Skeletal muscle cell (primary cell): ENCODE measurements around the gene ZNF143.
"Not testable (repeated sequence)": the region's sequence is repeated elsewhere in the genome, so short reads cannot be mapped to it uniquely, and the experiment has no call there.

Experiments used
- DNase-seq: peaks from one replicate; pipeline ENCODE4 v3.0.0-alpha.2; 2010; ENCODE audit warnings: low read depth
- H3K4me3 ChIP-seq: 2 replicates; pipeline ENCODE4 v1.5.1; 2011; ENCODE audit warnings: low read depth, mild to moderate bottlenecking, control low read depth, low read length, moderate library complexity

Gene ZNF143

DNA sequence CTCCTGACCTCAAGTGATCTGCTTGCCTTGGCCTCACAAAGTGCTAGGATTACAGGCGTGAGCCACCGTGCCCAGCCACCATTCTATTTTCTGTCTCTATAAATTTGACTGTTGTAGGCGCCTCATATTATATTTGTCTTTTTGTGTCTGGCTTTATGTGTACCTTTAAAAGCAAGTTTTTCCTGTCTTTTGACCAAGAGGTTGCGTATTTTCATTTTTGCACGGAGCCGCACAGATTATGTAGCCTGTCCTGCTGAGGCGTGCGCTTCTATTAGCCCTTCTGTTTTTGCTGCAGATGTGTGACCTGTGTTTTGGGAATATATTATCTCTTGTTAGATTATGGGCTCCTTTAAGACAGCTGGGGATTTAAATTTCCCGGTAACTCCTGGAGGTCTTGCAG, 72.2 kb downstream of the ZNF143 start:
- no peak overlapping the region for H3K4me3 ChIP-seq
- DNase-seq: no peak

DNA sequence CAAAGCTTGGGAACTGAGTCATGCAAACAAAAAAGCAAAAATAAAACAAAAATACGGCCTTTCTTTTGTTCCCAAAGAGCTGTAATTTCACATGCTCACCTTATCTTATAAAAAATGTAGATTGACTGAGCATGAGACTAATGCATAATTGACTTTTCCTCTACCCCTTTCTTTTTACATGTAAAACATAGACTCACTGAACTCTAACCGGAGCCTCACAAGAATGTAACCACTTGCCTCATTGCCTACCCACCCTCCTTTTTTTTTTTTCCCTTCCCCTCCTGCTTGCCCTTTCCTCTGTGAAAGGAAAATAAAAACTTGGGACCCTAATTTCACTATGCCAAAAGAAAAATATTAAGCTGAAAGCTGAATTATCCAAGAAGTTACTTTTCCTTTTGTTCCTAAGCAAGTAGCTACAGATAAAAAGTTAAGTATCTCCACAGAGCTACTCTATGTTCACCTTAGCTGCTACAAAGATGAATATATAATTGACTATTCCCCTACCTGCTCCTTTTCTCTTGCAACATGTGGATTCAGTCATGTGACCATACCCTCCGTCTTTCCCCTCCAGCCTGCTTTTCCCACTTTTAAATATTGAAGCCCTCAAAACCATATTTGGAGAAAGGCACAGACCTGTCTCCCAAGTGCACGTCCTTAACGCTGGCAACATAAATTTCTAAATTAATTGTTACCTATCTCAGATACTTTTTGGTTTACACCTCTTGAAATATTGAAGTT, 73.1 kb downstream of the ZNF143 start:
- DNase-seq: no peak
- no peak overlapping the region for H3K4me3 ChIP-seq

DNA sequence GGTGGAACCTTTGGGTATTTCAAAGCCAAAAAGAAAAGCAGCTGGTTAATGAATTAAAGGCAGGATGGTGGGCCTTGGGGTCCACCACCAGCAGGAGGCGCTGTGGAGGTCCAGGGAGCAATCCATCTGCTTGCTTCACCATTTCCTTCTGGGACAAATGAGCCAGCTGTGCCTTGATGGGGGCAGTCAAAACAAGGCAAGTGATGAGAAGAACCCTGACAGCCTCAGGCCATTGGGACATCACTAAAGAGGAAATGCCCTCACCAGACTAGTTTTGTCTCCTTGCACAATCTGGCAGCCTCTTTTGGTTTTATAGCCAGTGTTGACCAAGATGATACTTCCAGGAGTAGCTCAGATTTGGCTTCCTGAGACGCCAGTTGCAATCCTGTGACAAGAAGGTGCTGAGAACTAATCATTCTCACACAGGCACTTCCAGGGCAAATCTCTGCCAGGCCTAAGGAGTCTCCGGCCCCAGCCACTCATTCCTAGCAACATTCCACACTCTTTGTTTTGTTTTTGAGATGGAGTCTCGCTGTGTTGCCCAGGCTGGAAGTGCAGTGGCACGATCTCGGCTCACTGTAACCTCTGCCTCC, 74.5 kb downstream of the ZNF143 start:
- peak; percentile 51 for DNase-seq
- H3K4me3 ChIP-seq: no peak overlapping the region

DNA sequence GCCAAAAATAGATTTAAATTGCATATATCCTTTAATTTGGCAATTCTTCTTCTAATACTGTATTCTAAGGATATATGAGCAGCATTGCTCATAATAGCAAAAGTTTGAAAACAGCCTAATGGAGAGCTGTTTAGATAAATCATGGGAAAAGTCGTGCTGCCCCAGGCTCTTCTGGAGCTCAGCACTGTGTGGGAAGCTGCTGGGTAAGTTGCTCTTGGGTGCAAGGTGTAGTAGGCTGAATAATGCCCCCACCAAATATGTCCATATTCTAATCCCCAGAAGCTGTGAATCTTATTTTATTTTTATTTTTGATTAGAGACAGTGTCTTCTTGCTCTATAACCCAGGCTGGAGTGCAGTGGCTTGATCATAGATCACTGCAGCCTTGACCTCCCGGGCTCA, 77.7 kb downstream of the ZNF143 start:
- H3K4me3 ChIP-seq: no peak overlapping the region
- no peak for DNase-seq

DNA sequence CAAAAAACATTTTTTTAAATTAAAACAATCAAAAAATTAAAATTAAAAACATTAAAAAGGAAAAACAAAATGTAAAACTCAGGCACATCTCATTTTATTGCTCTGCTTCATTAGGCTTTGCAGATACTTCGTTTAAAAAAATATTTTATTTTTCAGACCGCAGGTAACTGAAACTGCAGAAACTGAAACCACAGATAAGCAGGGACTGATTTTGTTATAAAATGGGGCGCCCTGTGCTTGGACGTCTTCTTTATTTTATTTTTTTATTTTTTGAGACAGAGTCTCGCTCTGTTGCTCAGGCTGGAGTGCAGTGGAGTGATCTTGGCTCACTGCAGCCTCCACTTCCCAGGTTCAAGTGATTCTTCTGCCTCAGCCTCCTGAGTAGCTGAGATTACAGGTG, 88.4 kb downstream of the ZNF143 start:
- not testable (repeated sequence) for DNase-seq, H3K4me3 ChIP-seq

DNA sequence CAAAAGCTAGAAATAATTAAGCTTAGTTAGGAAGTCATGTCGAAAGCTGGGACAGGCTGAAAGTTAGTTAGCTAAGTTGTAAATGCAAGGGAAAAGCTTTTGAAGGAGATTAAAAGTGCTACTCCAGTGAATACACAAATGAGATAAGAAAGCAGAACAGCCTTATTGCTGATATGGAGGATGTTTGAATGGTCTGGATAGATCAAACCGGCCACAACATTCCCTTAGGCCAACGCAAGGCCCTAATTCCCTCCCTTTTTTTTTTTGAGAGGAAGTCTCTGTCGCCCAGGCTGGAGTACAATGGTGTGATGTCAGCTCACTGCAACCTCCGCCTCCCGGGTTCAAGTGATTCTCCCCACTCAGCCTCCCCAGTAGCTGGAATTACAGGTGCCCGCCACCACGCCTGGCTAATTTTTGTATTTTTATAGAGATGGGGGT, 89.4 kb downstream of the ZNF143 start:
- DNase-seq: no peak
- H3K4me3 ChIP-seq: no peak overlapping the region

DNA sequence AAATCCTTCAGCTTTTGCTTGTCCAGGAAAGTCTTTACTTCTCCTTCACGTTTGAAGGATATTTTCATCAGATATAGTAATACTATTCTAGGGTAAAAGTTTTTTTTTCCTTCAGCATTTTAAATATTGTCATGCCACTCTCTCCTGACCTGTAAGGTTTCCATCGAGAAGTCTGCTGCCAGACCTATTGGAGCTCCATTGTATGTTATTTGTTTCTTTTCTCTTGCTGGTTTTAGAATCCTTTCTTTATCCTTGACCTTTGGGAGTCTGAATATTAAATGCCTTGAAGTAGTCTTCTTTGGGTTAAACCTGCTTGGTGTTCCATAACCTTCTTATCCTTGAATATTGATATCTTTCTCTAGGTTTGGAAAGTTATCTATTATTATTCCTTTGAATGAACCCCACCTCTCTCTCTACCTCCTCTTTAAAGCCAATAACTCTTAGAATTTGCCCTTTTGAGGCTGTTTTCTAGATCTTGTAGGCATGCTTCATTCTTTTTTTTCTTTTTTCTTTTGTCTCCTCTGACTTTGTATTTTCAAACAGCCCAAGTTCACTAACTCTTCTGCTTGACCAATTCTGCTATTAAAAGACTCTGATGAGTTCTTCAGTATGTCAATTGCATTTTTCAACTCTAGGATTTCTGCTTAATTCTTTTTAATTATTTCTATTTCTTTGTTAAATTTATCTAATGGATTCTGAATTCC, 100.6 kb downstream of the ZNF143 start:
- DNase-seq: no peak
- no peak overlapping the region for H3K4me3 ChIP-seq

DNA sequence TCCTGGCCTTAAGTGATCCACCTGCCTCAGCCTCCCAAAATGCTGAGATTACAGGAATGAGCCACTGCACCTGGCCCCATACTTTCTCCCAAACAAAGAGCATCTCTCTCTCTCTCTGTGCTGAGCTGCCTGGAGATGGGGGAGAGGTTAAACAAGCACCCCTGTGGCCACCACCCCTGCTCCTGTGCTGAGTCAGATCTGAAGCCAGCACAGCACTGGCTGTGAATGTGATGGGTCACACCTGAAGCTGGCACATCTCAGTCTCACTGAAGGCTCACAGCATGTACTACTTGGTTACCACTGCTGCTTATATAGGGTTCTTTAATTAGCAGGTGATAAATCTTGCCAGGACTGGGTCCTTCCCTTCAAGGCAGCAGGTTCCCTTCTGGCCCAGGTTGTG, 101.9 kb downstream of the ZNF143 start:
- H3K4me3 ChIP-seq: no peak overlapping the region
- DNase-seq: no peak

DNA sequence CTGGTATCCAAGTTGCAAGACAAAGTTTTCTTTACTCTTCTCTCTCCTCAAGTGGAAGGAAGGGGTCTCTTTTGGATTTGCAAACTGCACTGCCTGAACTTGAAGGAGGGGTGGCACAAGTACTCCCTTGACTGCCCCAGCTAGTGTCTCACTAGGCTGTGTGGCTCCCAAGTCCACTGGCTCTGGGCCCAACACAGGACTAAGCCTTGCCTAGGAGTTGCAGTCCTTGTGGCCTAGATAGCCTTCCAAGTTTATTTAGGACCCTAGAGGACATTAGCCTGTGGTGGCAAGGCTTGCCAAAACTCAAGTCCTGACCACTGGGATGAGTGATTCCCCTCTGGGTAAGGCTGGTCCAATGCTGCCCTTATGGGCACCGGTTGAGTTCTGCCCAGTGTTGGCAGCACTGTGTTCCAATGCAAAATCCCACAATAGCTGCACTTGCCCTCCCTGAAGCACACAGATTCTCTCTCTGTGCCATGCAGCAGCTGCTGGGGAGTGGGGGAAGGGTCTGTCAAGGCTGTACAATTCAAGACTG, 102.5 kb downstream of the ZNF143 start:
- DNase-seq: no peak
- H3K4me3 ChIP-seq: no peak overlapping the region

DNA sequence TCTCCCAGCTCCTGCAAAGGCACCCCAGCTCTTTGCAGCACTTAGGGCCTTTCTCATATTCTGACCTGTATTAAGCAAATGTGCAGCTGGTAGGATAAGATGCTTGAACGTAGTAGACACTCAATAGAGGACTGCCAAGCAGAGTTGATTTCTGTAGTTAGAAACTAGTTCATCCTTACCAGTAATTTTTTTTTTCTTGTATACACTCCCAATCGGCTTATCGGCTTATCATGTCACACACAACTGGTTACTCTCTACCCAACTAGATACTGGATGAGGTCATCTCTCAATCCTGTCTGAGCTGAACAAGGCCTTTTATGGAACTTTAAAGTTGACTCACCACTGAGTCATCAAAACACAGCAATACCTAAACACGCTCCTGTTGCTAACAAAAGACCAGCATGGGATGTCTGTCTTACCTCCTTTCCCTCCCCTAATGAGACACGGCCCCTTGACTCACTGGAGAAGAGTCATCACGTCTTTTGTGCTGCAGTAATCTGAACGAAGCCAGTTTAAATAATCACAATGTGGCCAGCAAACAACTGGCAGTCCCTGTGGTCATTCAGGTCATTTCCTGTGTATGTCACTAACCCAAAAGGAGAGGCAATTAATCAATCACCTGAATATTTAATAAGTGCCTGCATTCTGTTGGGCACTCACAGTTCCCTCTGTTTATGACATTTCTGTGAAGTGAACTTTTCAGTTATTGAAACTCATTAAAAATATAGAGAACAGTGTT, 105.2 kb downstream of the ZNF143 start:
- H3K4me3 ChIP-seq: no peak overlapping the region
- peak; percentile 100 for DNase-seq

DNA sequence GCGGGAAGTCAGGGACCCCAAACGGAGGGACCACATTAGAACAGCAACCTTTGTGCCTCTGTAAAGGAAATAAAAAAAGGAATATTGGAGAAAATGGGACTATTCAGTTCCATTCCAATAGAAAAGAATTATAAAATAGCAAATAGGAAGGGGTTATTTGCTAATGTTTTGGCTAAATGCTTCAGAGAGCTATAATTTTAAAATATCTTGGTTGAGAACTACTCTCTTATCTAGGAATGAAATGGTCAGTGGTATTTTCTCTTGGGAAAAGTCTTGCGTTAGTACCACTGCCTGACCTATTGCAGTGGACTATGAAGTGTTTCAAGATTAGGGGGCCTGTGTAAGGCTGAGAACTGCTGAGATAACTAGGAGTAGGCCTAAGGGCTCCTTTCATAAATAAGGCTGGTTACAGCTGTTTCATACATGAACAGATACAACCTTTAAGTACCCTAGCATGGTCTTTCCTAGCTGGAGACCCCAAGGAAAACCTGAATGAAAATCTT, 105.8 kb downstream of the ZNF143 start:
- peak; percentile 49 for DNase-seq

DNA sequence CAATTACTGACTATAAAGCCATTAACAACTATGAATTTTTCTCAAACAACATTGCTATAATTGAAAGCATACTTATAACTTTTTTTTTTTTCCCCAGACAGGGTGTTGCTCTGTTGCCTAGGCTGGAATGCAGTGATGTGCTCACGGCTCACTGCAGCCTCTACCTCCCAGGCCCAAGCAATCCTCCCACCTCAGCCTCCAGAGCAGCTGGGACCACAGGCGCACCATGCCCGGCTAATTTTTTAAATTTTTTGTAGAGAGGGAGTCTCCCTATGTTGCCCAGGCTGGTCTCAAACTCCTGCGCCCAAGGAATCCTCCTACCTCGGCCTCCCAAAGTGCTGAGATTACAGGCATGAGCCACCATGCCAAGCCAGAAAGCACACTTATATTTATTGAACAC, 106.6 kb downstream of the ZNF143 start:
- DNase-seq: no peak
- H3K4me3 ChIP-seq: no peak overlapping the region

More for the DNA sequence above, 105.8 kb downstream of the ZNF143 start:
- no peak overlapping the region for H3K4me3 ChIP-seq

DNA sequence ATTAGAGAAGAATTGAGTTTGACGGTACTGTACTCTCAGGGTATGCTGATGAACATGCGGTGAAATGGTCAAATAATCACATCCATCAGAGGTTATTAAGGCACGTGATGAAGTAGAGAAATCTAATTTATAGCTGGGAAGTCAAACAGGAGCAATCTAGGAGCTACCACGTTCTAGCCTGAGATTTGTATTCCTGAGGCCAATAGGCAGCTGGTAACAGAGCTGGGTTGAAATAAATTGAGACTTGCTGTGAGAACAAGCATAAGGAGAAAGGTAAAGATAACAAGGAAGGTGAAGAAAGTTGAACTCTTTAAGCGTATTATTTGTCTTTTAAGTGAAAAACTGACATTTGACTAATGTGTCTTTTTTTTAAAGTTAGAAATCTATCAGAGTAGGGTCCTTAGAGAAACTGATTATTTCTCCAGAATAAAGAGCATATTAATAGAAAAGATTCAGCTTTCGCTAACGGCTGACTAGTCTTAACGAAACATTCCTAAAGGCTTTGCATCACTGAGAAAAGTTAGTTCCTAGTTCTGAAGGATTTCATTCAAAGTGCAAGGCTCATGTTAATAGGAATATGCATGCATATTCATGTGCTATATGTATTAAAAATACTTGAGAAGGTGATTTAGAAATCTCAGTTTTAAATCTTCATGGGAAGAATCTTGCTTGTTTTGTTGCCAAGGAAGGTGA, 107.5 kb downstream of the ZNF143 start:
- no peak for DNase-seq
- no peak overlapping the region for H3K4me3 ChIP-seq

DNA sequence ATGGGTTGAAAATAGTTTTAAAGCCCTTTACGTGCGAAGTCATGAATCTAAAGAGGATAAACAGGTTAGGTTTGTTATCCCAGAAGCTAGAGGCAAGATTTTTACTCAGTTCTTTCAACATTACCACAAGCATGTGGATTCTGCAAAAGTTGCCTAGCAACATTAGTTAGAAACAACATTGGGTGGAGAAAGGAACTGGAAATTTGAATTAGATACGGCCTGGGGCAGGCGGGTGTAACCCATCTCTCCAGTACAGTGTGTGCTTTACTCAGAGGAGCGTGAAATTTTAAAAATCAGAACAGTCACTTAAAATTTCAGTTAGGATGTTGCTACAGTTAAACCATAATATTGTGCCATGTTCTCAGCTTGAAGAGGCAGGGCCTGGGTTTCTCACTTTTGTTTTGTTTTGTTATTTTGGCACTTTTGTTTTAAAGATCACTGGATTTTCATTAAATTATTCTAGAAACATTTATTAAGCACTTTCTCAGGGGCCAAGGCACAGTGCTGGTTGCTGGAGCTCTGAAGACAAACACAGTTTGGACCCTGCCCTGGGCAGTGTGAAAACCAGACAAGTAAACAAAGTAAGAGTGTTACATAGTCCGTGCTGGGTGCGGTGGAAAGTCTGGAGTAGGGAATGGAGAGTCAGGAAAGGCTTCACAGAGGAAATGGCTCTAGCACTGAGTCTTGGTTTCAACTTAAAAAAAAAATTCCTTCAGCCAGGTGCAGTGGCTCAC, 108.2 kb downstream of the ZNF143 start:
- no peak overlapping the region for H3K4me3 ChIP-seq
- DNase-seq: peak; percentile 71

DNA sequence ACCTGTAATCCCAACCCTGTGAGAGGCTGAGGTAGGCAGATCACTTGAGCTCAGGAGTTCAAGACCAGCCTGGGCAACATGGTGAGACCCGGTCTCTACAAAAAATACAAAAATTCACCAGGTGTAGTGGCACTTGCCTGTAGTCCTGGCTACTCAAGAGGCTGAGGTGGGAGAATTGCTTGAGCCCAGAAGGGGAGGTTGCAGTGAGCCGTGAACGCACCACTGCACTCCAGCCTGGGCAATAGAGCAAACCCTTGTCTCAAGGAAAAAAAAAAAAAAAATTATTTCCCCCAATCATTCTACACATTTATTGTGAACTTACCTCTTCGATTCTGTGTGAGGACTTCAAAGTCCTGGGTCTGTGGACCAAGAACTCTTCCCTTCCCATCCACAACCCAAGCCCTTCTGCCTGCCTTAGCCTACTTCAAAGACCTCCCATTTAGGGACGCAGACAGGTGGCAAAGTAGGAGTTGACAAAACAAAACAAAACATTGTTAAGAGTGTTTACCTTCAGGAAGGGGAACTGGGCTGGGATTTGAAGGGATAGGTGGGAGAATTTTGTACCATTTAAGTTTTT, 108.9 kb downstream of the ZNF143 start:
- H3K4me3 ChIP-seq: no peak overlapping the region
- DNase-seq: no peak

DNA sequence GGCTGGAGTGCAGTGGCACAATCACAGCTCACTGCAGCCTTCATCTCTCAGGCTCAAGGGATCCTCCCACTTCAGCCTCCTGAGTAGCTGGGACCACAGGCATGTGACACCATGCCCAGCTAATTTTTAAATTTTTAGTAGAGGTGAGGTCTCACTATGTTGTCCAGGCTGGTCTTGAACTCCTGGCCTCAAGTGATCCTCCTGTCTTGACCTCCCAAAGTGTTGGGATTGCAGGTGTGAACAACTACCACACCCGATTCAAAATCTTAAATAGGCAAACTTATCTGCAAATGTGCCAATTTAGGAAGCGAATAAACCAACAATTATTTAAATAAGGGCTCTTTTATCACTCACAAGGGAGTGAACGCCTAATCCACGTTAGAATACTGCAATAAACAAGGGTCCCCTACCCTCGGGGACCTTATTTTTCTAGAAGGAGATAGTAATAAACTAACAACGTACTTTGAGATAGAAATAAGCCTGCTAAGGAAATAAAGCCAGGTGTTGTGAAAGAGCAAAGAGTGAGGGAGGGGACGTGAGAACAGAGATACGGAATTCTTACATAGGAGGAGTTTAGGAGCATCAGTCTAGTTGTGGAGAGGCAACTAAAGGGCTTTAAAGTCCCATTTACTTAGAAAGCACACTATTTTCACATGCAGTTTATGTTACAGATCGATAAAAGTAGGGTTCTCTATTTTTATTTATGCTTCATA, 109.7 kb downstream of the ZNF143 start:
- no peak for DNase-seq
- no peak overlapping the region for H3K4me3 ChIP-seq

DNA sequence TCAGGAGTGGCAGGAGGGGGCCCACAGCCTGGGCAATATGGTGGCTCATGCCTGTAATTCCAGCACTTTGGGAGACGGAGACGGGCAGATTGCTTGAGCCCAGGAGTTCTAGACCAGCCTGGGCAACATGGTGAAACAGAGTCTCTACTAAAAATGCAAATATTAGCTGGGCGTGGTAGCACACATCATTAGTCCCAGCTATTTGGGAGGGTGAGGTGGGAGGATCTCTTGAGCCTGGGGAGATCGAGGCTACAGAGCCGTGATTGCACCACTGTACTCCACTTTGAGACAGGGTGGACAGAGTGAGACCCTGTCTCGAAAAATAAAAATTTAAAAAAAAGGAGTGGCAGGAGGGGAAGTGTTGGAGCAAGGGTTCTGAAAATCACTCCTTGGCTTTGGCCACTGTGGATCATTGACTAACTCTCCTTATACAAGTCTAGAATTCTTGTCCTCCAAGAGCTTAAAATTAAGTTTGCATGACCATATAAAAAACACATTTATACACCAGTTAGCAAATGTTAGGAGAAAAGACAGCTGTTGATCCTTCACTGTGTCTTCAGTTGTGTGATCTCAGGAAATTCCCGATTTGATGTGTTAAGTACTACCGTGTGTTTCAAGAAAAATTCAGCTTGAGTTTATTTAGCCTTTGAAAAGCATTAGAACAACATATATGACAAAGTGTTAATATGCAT, 110.4 kb downstream of the ZNF143 start:
- DNase-seq: no peak
- H3K4me3 ChIP-seq: no peak overlapping the region
